Fibroblast of skin of back (primary cell): ENCODE data around the gene ARHGAP36.

Source experiments
- DNase-seq: peaks from one replicate; pipeline ENCODE4 v3.0.0-alpha.2; 2013

The ARHGAP36 gene

DNA sequence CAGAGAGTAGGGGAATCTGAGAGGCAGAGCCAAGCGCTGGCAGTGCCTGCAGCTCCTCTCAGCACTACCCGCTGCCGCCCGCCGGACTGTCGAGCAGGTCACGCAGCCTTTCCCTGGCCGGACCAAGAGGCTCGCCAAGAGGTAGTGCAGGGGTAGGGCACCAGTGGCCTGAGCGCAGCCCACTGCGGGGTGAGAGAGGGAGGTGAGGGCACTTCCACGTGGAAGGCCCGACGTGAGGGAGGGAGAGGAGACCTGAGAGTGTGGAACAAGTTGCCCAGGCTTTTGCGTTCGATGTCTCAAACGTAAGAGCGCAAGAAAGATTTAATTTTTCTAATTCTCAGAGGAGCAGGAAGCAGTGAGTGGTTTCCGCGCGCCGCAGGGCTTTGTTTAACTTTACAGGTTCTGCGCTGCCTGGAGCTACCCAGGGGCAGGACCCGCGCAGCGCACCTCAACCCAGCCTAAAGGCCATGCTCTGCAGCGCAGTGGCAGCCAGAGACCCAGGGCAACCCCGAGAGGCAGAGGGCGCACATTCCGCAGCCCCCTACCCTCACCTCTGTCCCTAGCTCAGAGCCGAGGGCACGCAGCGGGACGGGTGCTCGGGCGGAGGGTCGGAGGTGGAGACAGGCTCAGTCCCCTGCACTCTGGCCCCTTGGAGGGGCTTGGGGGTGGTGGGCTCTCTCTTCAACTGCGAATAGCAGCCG, 14.9 kb downstream of the ARHGAP36 start:
- DNase-seq, result no peak

DNA sequence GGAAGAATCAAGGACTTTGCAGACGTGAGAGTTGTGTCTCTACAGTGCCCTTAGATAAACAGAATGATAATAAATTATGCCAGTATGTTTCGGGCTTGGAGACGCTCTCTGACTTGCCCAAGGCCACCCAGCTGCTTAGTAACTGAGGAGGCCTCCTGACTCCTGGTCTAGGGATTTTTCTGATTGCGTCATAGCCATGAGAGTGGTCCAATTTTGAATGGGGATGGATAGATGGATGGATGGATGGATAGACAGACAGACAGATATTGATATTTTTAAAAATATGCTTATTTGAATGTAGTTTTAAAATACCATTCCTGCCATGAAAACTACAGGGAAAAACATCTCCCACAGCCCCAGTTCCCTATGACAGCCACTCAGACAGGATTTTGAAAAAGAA, 15.5 kb downstream of the ARHGAP36 start:
- DNase-seq, result no peak

DNA sequence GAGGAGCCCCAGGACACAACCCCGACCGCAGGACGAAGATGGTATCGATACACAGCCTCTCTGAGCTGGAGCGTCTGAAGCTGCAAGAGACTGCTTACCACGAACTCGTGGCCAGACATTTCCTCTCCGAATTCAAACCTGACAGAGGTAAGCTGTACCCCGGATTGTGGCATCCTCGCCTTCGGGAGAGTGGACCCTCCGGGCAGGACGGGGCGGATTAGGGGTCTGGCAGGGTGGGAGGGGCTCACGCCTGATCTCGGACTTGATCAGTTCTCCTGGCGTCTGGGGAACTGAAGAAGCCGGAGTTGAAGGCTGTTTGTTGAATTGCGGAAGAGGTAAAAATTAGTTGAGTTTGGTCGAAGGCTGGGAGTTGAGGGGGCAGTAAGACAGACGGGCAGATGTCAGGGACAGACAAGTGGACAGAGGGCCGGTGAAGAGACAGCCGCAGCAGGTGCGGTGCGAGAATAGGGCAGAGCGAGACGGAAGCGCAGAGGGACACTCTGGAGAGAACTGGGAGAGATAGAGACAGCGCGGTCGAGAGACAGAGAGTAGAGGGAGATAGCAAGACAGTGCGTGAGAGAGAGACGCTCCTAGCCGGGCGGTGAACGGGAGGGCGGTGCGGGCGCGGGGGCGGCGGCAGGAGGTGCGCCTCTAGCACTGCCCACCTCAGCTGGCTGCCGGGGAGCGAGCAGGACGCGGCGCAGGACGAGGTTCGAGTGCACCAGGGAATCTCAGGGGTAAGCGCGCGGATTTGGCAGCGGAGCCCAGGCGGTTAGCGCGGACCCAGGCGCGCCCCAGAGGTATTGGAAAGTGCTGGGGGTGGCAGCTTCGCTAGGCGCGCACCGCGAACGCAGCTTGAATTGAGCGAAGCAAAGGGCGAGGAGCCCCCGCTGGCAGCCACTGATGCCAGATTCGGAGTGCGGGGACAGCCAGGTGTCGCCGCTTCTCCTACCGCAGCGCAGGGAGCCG, 23.9 kb downstream of the ARHGAP36 start:
- no peak for DNase-seq

DNA sequence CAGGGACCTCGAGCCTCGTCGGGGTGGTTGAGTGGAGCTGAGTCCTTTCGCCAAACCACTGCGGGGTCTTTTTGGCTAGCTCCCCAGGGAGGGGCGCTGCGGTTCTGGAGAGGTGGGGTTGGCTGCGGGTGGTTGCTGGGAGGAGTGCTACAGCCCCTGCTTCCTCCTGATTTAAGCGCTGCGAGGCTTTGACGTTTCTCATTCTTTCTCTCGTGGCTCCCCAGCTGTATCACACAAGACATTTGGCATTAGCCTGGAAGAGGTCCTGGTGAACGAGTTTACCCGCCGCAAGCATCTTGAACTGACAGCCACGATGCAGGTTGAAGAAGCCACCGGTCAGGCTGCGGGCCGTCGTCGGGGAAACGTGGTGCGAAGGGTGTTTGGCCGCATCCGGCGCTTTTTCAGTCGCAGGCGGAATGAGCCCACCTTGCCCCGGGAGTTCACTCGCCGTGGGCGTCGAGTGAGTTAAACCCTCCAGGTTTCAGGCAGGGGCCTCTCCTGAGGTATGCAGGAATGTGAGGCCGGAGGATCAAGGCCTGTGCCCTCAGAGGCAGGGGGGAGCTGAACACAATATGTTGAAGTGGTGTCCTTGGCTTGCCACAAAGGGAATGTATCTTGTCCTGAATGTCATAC, 25.5 kb downstream of the ARHGAP36 start:
- DNase-seq, result no peak

DNA sequence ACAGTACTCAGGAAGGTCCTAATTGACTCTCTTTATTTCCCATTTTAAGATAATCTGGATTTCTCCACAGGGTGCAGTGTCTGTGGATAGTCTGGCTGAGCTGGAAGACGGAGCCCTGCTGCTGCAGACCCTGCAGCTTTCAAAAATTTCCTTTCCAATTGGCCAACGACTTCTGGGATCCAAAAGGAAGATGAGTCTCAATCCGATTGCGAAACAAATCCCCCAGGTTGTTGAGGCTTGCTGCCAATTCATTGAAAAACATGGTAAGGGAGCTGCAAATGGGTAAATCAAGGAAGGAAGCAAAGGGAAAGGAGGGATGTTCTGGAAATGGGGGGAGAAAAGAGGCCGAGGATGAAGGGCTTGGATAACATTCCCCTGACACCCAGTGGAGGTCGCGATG, 26.0 kb downstream of the ARHGAP36 start:
- DNase-seq, result no peak

DNA sequence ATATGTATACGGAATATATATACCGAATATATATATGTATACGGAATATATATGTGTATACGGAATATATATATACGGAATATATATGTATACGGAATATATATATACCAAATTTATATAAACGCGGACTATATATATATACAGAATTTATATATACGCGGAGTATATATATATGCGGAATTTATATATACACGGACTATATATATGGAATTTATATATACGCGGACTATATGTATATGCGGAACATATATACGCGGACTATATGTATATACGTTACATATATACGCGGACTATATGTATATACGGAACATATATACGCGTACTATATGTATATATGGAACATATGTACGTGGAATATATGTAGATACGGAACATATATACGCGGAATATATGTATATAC, 78.6 kb downstream of the ARHGAP36 start:
- no peak for DNase-seq

DNA sequence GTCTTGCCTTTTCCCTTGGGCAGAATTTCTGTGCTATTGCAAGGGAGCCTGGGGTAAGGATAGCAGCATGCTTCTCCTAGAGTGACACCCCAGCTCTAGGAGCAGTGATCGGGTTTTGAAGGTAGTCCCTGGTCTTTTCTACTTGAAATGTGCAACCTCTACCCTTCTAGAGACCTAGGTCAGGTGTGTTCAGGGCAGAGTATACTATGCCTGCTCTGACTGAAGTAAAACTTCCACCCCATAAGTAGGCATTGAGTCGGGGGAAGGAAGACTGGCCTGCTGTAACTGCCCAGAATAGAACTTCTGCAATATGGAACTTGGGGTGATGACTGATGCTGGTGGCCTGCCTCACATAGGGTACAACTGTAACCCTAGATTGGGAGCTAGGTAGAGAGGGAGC, 80.9 kb downstream of the ARHGAP36 start:
- DNase-seq, result no peak
